Measurements from ENCODE around the gene BCAS3.

- TF ChIP-seq CTCF (IDR thresholded peaks at IDR 0.05; ENCODE audit: poor library complexity, severe bottlenecking), result no peak
- no peak for TF ChIP-seq SMC3 (conservative IDR thresholded peaks at IDR 0.05; ENCODE audit: poor library complexity)
- no peak for TF ChIP-seq POLR2AphosphoS5 (IDR thresholded peaks at IDR 0.05)
- TF ChIP-seq EZH2 (IDR thresholded peaks at IDR 0.05; ENCODE audit: borderline replicate concordance, insufficient read depth, low read length, poor library complexity, severe bottlenecking), result no peak
- no peak for TF ChIP-seq MXI1 (conservative IDR thresholded peaks at IDR 0.05; ENCODE audit: poor library complexity, severe bottlenecking)
- TF ChIP-seq RAD21 (conservative IDR thresholded peaks at IDR 0.05), result no peak
- TF ChIP-seq REST (IDR thresholded peaks at IDR 0.05; ENCODE audit: borderline replicate concordance), result no peak
These were observed 458.6 kb downstream of the BCAS3 start for GRCh38 chr17:61136296-61136695.
